HEK293 (cell line): Measurements from ENCODE around the gene EFCAB6.

Experiments
- CTCF ChIA-PET: fragments of 350-600 bp; formaldehyde crosslinking; extraction: SDS; loops from one replicate; lab custom pipeline; 2021; ENCODE audit warnings: antibody characterized with exemption; lab: Yijun Ruan, JAX
- POLR2A ChIA-PET: fragments of 300-600 bp; formaldehyde crosslinking; extraction: SDS; loops from one replicate; lab custom pipeline; 2020; ENCODE audit warnings: antibody characterized with exemption, inconsistent platforms; lab: Yijun Ruan, JAX
- H3K27ac ChIP-seq: fragments of 200-500 bp; sonication (Bioruptor generic); 2 replicates; pipeline ENCODE4 v1.5.1; 2014; ENCODE audit warnings: low read depth, low read length, control low read depth, inconsistent platforms; ENCODE audit errors: extremely low read depth
- H3K36me3 ChIP-seq, 2 experiments: fragments of 200-500 bp in 1 of 2; sonication (Bioruptor generic) in 1 of 2; 1 replicate in 1 of 2; 2 replicates in 1 of 2; pipeline ENCODE4 v1.5.1; 2014 to 2017; ENCODE audit warnings: inconsistent platforms in 2 of 2, low read length in 2 of 2; ENCODE audit not compliant: control insufficient read depth in 2 of 2, insufficient read depth in 1 of 2
- H3K4me1 ChIP-seq: fragments of 200-500 bp; sonication (Bioruptor generic); 2 replicates; pipeline ENCODE4 v1.5.1; 2014; ENCODE audit warnings: mild to moderate bottlenecking, low read length, inconsistent platforms; ENCODE audit not compliant: control insufficient read depth, insufficient read depth
- H3K4me3 ChIP-seq: 2 replicates; pipeline ENCODE4 v1.5.1; 2011; ENCODE audit warnings: low read depth, mild to moderate bottlenecking, control low read depth, low read length, moderate library complexity
- H3K9me3 ChIP-seq: fragments of 200-500 bp; sonication (Bioruptor generic); 2 replicates; pipeline ENCODE4 v1.5.1; 2014; ENCODE audit warnings: low read depth, low read length, inconsistent platforms; ENCODE audit not compliant: control insufficient read depth, insufficient read depth
- ATF2 ChIP-seq: fragments of 450-650 bp; formaldehyde crosslinking; IDR thresholded peaks from 2 replicates; pipeline ENCODE4 v1.5.1; 2016; ENCODE audit warnings: missing biosample characterization, missing genetic modification characterization, low read depth
- BCL11B ChIP-seq: fragments of 450-650 bp; formaldehyde crosslinking; IDR thresholded peaks from 2 replicates; pipeline ENCODE4 v1.5.1; 2016; ENCODE audit warnings: low read depth, missing biosample characterization, missing genetic modification characterization
- KLF7 ChIP-seq: fragments of 450-650 bp; formaldehyde crosslinking; IDR thresholded peaks from 2 replicates; pipeline ENCODE4 v1.5.1; 2016; ENCODE audit warnings: missing biosample characterization, missing genetic modification characterization, borderline replicate concordance
- KLF8 ChIP-seq: fragments of 450-650 bp; formaldehyde crosslinking; IDR thresholded peaks from 2 replicates; pipeline ENCODE4 v1.5.1; 2016; ENCODE audit warnings: missing biosample characterization, missing genetic modification characterization
- PRDM1 ChIP-seq: fragments of 450-650 bp; formaldehyde crosslinking; IDR thresholded peaks from 2 replicates; pipeline ENCODE4; 2016; ENCODE audit warnings: missing biosample characterization, missing genetic modification characterization
- RBAK ChIP-seq: fragments of 450-650 bp; formaldehyde crosslinking; IDR thresholded peaks from 2 replicates; pipeline ENCODE4 v1.5.1; 2016; ENCODE audit warnings: missing biosample characterization, missing genetic modification characterization
- ZBTB20 ChIP-seq: fragments of 450-650 bp; formaldehyde crosslinking; IDR thresholded peaks from 2 replicates; pipeline ENCODE4 v1.5.1; 2016; ENCODE audit warnings: missing biosample characterization, missing genetic modification characterization
- ZBTB44 ChIP-seq: fragments of 450-650 bp; IDR thresholded peaks from 2 replicates; pipeline ENCODE4 v1.5.1; 2018; ENCODE audit warnings: missing biosample characterization, mild to moderate bottlenecking, missing genetic modification characterization
- ZFP37 ChIP-seq: fragments of 450-650 bp; formaldehyde crosslinking; IDR thresholded peaks from 2 replicates; pipeline ENCODE4 v1.5.1; 2016; ENCODE audit warnings: missing biosample characterization, missing genetic modification characterization
- ZNF133 ChIP-seq: fragments of 450-650 bp; formaldehyde crosslinking; IDR thresholded peaks from 2 replicates; pipeline ENCODE4 v1.5.1; 2016; ENCODE audit warnings: missing biosample characterization, missing genetic modification characterization
- ZNF155 ChIP-seq: fragments of 450-650 bp; formaldehyde crosslinking; IDR thresholded peaks from 2 replicates; pipeline ENCODE4 v1.5.1; 2016; ENCODE audit warnings: missing biosample characterization, missing genetic modification characterization
- ZNF16 ChIP-seq: fragments of 450-650 bp; formaldehyde crosslinking; IDR thresholded peaks from 2 replicates; pipeline ENCODE4 v1.5.1; 2016; ENCODE audit warnings: low read depth, missing biosample characterization, missing genetic modification characterization
- ZNF19 ChIP-seq: fragments of 450-650 bp; formaldehyde crosslinking; IDR thresholded peaks from 2 replicates; pipeline ENCODE4; 2016; ENCODE audit warnings: missing biosample characterization, missing genetic modification characterization, low read depth
- ZNF223 ChIP-seq: fragments of 450-650 bp; formaldehyde crosslinking; IDR thresholded peaks from 2 replicates; pipeline ENCODE4 v1.5.1; 2016; ENCODE audit warnings: missing biosample characterization, missing genetic modification characterization
- ZNF248 ChIP-seq: fragments of 450-650 bp; formaldehyde crosslinking; IDR thresholded peaks from 2 replicates; pipeline ENCODE4 v1.5.1; 2017; ENCODE audit warnings: missing biosample characterization, missing genetic modification characterization
- ZNF473 ChIP-seq: fragments of 450-650 bp; formaldehyde crosslinking; IDR thresholded peaks from 2 replicates; pipeline ENCODE4 v1.5.1; 2017; ENCODE audit warnings: missing biosample characterization, missing genetic modification characterization
- ZNF488 ChIP-seq: fragments of 450-650 bp; formaldehyde crosslinking; IDR thresholded peaks from 2 replicates; pipeline ENCODE4 v1.5.1; 2016; ENCODE audit warnings: missing biosample characterization, missing genetic modification characterization
- ZNF544 ChIP-seq: fragments of 450-650 bp; formaldehyde crosslinking; IDR thresholded peaks from 2 replicates; pipeline ENCODE4 v1.5.0; 2017; ENCODE audit warnings: missing biosample characterization, missing genetic modification characterization
- ZNF560 ChIP-seq: fragments of 450-650 bp; formaldehyde crosslinking; IDR thresholded peaks from 2 replicates; pipeline ENCODE4 v1.5.1; 2017; ENCODE audit warnings: missing biosample characterization, missing genetic modification characterization, borderline replicate concordance
- ZNF610 ChIP-seq: fragments of 450-650 bp; formaldehyde crosslinking; IDR thresholded peaks from 2 replicates; pipeline ENCODE4 v1.5.1; 2016; ENCODE audit warnings: missing biosample characterization, missing genetic modification characterization, borderline replicate concordance
- ZNF623 ChIP-seq: fragments of 450-650 bp; formaldehyde crosslinking; IDR thresholded peaks from 2 replicates; pipeline ENCODE4 v1.5.1; 2016; ENCODE audit warnings: missing biosample characterization, missing genetic modification characterization
- ZNF624 ChIP-seq: fragments of 450-650 bp; formaldehyde crosslinking; IDR thresholded peaks from 2 replicates; pipeline ENCODE4 v1.5.1; 2017; ENCODE audit warnings: missing biosample characterization, missing genetic modification characterization
- ZNF677 ChIP-seq: fragments of 450-650 bp; IDR thresholded peaks from 2 replicates; pipeline ENCODE4 v1.5.0; 2018; ENCODE audit warnings: missing biosample characterization, mild to moderate bottlenecking, missing genetic modification characterization, moderate library complexity
- TF ChIP-seq, protein P1 (sequence below): fragments of 450-650 bp; formaldehyde crosslinking; IDR thresholded peaks from 2 replicates; pipeline ENCODE4 v1.5.1; 2016; ENCODE audit warnings: missing biosample characterization, missing genetic modification characterization
- TF ChIP-seq, protein P2 (sequence below): fragments of 450-650 bp; formaldehyde crosslinking; IDR thresholded peaks from 2 replicates; pipeline ENCODE4 v1.5.1; 2016; ENCODE audit warnings: missing biosample characterization, missing genetic modification characterization
- TF ChIP-seq, protein P3 (sequence below): fragments of 450-650 bp; formaldehyde crosslinking; IDR thresholded peaks from 2 replicates; pipeline ENCODE4 v1.5.1; 2016; ENCODE audit warnings: missing biosample characterization, missing genetic modification characterization

The EFCAB6 gene

GRCh38 chr22:43534916-43535315 is 277.2 kb downstream of the EFCAB6 start:
- no peak for TF ChIP-seq ZNF16
- no peak for TF ChIP-seq ZFP37 (tag by site-specific recombination)
- no peak for TF ChIP-seq ZNF488 (tag by site-specific recombination)
- no peak for TF ChIP-seq BCL11B
- no peak for TF ChIP-seq ZNF473 (tag by site-specific recombination)
- TF ChIP-seq RBAK (tag by site-specific recombination), result no peak
- no peak for TF ChIP-seq KLF7
- TF ChIP-seq ZNF610, result no peak
- no peak for TF ChIP-seq ZNF133 (tag by site-specific recombination)
- TF ChIP-seq, protein P1, sequence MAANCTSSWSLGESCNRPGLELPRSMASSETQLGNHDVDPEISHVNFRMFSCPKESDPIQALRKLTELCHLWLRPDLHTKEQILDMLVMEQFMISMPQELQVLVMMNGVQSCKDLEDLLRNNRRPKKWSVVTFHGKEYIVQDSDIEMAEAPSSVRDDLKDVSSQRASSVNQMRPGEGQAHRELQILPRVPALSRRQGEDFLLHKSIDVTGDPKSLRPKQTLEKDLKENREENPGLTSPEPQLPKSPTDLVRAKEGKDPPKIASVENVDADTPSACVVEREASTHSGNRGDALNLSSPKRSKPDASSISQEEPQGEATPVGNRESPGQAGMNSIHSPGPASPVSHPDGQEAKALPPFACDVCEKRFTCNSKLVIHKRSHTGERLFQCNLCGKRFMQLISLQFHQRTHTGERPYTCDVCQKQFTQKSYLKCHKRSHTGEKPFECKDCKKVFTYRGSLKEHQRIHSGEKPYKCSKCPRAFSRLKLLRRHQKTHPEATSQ (tag by site-specific recombination), result no peak
- TF ChIP-seq ZNF677 (tag by site-specific recombination), result no peak
- CTCF ChIA-PET, result interaction anchor here (0.7 kb wide), 1 partner anchor 151 kb away, joined by 3 read pairs; no protein-coding TSS in a partner anchor
- POLR2A ChIA-PET, result no interaction called here
- no peaks in the 10 kb centered on the region for H3K4me1 ChIP-seq
- no peak overlapping the region for H3K4me3 ChIP-seq
- H3K9me3 ChIP-seq, result no peaks in the 10 kb centered on the region
- H3K27ac ChIP-seq, result no peak overlapping the region
- H3K36me3 ChIP-seq, result no peaks in the 10 kb centered on the region

GRCh38 chr22:43533656-43534428 is 278.3 kb downstream of the EFCAB6 start:
- H3K9me3 ChIP-seq, result no peaks in the 10 kb centered on the region
- no peaks in the 10 kb centered on the region for H3K4me1 ChIP-seq
- ChIA-PET CTCF (interaction anchor here (0.8 kb wide), 1 partner anchor 10 kb away, joined by 3 read pairs; no protein-coding TSS in a partner anchor), POLR2A (no interaction called here)
- TF ChIP-seq ZNF624 (no peak), ZNF248 (tag by site-specific recombination) (no peak), ZNF223 (tag by site-specific recombination) (no peak), KLF8 (no peak), ZNF16 (no peak), RBAK (tag by site-specific recombination) (no peak), ZBTB20 (no peak), ZNF19 (tag by site-specific recombination) (no peak), PRDM1 (tag by site-specific recombination) (no peak), ZNF560 (tag by site-specific recombination) (no peak), ZNF155 (tag by site-specific recombination) (no peak), ZBTB44 (tag by site-specific recombination) (no peak), ATF2 (no peak), ZNF623 (no peak), ZNF544 (tag by site-specific recombination) (no peak), ZNF473 (tag by site-specific recombination) (no peak)
- TF ChIP-seq, protein P2, sequence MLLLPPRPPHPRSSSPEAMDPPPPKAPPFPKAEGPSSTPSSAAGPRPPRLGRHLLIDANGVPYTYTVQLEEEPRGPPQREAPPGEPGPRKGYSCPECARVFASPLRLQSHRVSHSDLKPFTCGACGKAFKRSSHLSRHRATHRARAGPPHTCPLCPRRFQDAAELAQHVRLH (tag by site-specific recombination), result no peak
- TF ChIP-seq, protein P3, sequence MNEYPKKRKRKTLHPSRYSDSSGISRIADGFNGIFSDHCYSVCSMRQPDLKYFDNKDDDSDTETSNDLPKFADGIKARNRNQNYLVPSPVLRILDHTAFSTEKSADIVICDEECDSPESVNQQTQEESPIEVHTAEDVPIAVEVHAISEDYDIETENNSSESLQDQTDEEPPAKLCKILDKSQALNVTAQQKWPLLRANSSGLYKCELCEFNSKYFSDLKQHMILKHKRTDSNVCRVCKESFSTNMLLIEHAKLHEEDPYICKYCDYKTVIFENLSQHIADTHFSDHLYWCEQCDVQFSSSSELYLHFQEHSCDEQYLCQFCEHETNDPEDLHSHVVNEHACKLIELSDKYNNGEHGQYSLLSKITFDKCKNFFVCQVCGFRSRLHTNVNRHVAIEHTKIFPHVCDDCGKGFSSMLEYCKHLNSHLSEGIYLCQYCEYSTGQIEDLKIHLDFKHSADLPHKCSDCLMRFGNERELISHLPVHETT, result no peak
- no peaks in the 10 kb centered on the region for H3K36me3 ChIP-seq
- H3K27ac ChIP-seq, result no peak overlapping the region
- no peak overlapping the region for H3K4me3 ChIP-seq
